K562 (cell line): ENCODE data around the gene PELI1. TPM values are rescaled to one million over a fixed set of nuclear protein-coding genes. Genes with fewer than 3 reads are reported as not detected.

Source experiments
- ATAC-seq: fragments of 200-7000 bp; cut with Tn5 transposase; 3 replicates; pipeline ENCODE4 v1.9.1; 2020; ENCODE audit warnings: moderate library complexity
- BruUV-seq: library from RNA; stranded (reverse); fragments of 400-500 nt; replicated peaks from 2 replicates; lab custom pipeline; 2021; lab: Mats Ljungman, UMichigan
- CTCF ChIA-PET: fragments of 300-600 bp; formaldehyde crosslinking; extraction: SDS; loops from one replicate; lab custom pipeline; 2021; ENCODE audit warnings: low intra/inter-chr PET ratio; lab: Yijun Ruan, JAX
- POLR2A ChIA-PET: fragments of 300-600, 350-650 bp; sonication (Branson Sonifier 250); formaldehyde crosslinking; extraction: SDS; loops from one replicate; lab custom pipeline; 2021; ENCODE audit warnings: antibody characterized with exemption, inconsistent platforms; lab: Yijun Ruan, JAX
- DNase-seq, 4 experiments: peaks; one replicate each; pipeline versions ENCODE4 v3.0.0 to v3.0.0-alpha.2; 2011 to 2018; ENCODE audit warnings: low spot score in 3 of 4, mixed read lengths in 3 of 4; ENCODE audit errors: extremely low read depth in 1 of 4
- FAIRE-seq: peaks from 2 replicates; lab custom pipeline; 2011; peaks lifted over from hg19 to GRCh38; lab: Jason Lieb, UNC
- H2AFZ ChIP-seq: 2 replicates; pipeline ENCODE4 v1.6.0; 2011; ENCODE audit warnings: low read depth, low read length, control low read depth, inconsistent platforms
- H3K27ac ChIP-seq: fragments of 200-600 bp; 3 replicates; pipeline ENCODE4 v1.8.0; 2011; ENCODE audit warnings: low read depth, mild to moderate bottlenecking, control low read depth, inconsistent platforms, low read length, moderate library complexity, mixed read lengths; ENCODE audit errors: extremely low read depth
- H3K27me3 ChIP-seq, 2 experiments: fragments of 300-600 bp in 1 of 2; 2 replicates in 1 of 2; 3 replicates in 1 of 2; pipeline versions ENCODE4 v1.6.0 to v1.8.0; 2011; ENCODE audit warnings: inconsistent platforms in 2 of 2, low read length in 2 of 2, mild to moderate bottlenecking in 1 of 2, mixed read lengths in 1 of 2, moderate library complexity in 1 of 2; ENCODE audit not compliant: control insufficient read depth in 2 of 2, insufficient read depth in 2 of 2
- H3K36me3 ChIP-seq: fragments of 300-600 bp; 3 replicates; pipeline ENCODE4 v1.8.0; 2011; ENCODE audit warnings: mild to moderate bottlenecking, low read length, inconsistent platforms; ENCODE audit not compliant: control insufficient read depth, insufficient read depth
- H3K4me1 ChIP-seq, 2 experiments: fragments of 200-600 bp in 1 of 2; replicated peaks in 1 of 2; 2 replicates in 1 of 2; 3 replicates in 1 of 2; pipeline versions ENCODE4 v1.5.1 to v1.8.0; 2011; ENCODE audit warnings: inconsistent platforms in 2 of 2, low read length in 2 of 2, mild to moderate bottlenecking in 1 of 2, mixed read lengths in 1 of 2, moderate library complexity in 1 of 2; ENCODE audit not compliant: control insufficient read depth in 2 of 2, insufficient read depth in 2 of 2
- H3K4me2 ChIP-seq: 2 replicates; pipeline ENCODE4 v1.6.1; 2011; ENCODE audit warnings: low read length, control low read depth, inconsistent platforms, mixed read lengths; ENCODE audit not compliant: insufficient read depth
- H3K4me3 ChIP-seq: fragments of 200-600 bp; sonication (generic), shearing (Covaris generic); 2 replicates; pipeline ENCODE4 v1.5.1; 2016; ENCODE audit warnings: control low read depth, inconsistent platforms
- H3K79me2 ChIP-seq: fragments of 200-600 bp; 3 replicates; pipeline ENCODE4 v1.8.0; 2011; ENCODE audit warnings: low read length, inconsistent platforms; ENCODE audit not compliant: control insufficient read depth, insufficient read depth
- H3K9ac ChIP-seq, 2 experiments: 2 replicates each; pipeline versions ENCODE4 v1.6.0 to v1.6.1; 2011; ENCODE audit warnings: low read depth in 2 of 2, low read length in 2 of 2, control low read depth in 1 of 2, inconsistent platforms in 1 of 2, mild to moderate bottlenecking in 1 of 2, mixed read lengths in 1 of 2; ENCODE audit not compliant: insufficient read depth in 1 of 2
- H3K9me1 ChIP-seq: one replicate; pipeline ENCODE4 v1.6.0; 2011; ENCODE audit warnings: inconsistent platforms, mild to moderate bottlenecking, low read length, moderate library complexity; ENCODE audit not compliant: control insufficient read depth, insufficient read depth
- H3K9me3 ChIP-seq: replicated peaks from 2 replicates; pipeline ENCODE4 v1.5.1; 2011; ENCODE audit warnings: low read depth, low read length, inconsistent platforms; ENCODE audit not compliant: control insufficient read depth, insufficient read depth
- H4K20me1 ChIP-seq: replicated peaks from 2 replicates; pipeline ENCODE4 v1.6.1; 2011; ENCODE audit warnings: low read length, inconsistent platforms, mixed read lengths; ENCODE audit not compliant: control insufficient read depth, insufficient read depth
- ARNT ChIP-seq, 2 experiments: fragments of 450-650 bp; IDR thresholded peaks; 2 replicates each; pipeline ENCODE4 v1.6.1; 2016; ENCODE audit warnings: mild to moderate bottlenecking in 1 of 2
- CHD7 ChIP-seq: fragments of 200-600 bp; sonication (generic); IDR thresholded peaks from one replicate; pipeline ENCODE4 v1.6.1; 2012; ENCODE audit warnings: mild to moderate bottlenecking, low read depth, low read length, inconsistent platforms
- MAX ChIP-seq: sonication (generic); formaldehyde crosslinking; IDR thresholded peaks from 2 replicates; pipeline ENCODE4 v1.9.0; 2022; ENCODE audit warnings: mild to moderate bottlenecking, missing genetic modification reagents
- MITF ChIP-seq: IDR thresholded peaks from 2 replicates; pipeline ENCODE4 v1.6.1; 2014; ENCODE audit warnings: antibody characterized with exemption
- SREBF1 ChIP-seq: fragments of 150-350 bp; IDR thresholded peaks from 2 replicates; pipeline ENCODE4 v1.6.1; 2014; ENCODE audit warnings: antibody characterized with exemption, low read depth, low read length, borderline replicate concordance
- U2AF2 ChIP-seq: fragments of 200-400 bp; formaldehyde crosslinking; optimal IDR thresholded peaks from 2 replicates; pipeline ENCODE3; 2017; ENCODE audit warnings: low read depth, mild to moderate bottlenecking, low read length
- ZBTB9 ChIP-seq: fragments of 450-650 bp; formaldehyde crosslinking; IDR thresholded peaks from 2 replicates; pipeline ENCODE4 v1.4.0; 2020; ENCODE audit warnings: mild to moderate bottlenecking, moderate library complexity
- ZNF134 ChIP-seq: fragments of 250-450 bp; sonication (Bioruptor Pico); conservative IDR thresholded peaks from 2 replicates; pipeline ENCODE4 v1.4.0; 2020
- WGBS: fragments of 100-300 bp; shearing (Covaris generic); methylation state at CpG from one replicate; pipeline ENCODE4 v1.1.6; 2016; ENCODE audit warnings: low coverage, mixed read lengths; ENCODE audit not compliant: insufficient coverage; ENCODE audit errors: missing lambda C conversion rate; 5-methylcytosine and 5-hydroxymethylcytosine counted together
- in situ Hi-C: fragments of 300-500 bp; cut with MboI; formaldehyde crosslinking; loops from 4 replicates; pipeline ENCODE4 v1.15.0; 2018; ENCODE audit warnings: inconsistent platforms, mixed read lengths
- intact Hi-C: fragments of 100-400 bp; cut with micrococcal nuclease; formaldehyde crosslinking; loops from 2 replicates; pipeline ENCODE4 v1.14.2; 2022
- polyA plus RNA-seq, 8 experiments: library from polyadenylated mRNA; depleted of rRNA in 4 of 8; stranded (reverse) in 5 of 8; unstranded in 3 of 8; fragments of >200 nt; fragmentation: Nextera tagmentation in 2 of 8; fragmentation: Illumina TruSeq in 1 of 8; extraction: Ambion mirVana in 2 of 8; extraction: Trizol in 1 of 8; gene quantifications; 2 replicates each; pipeline versions ENCODE4 v1.2.1 to v1.2.3, GENCODE V29; 2011 to 2014; ENCODE audit warnings: inconsistent platforms in 1 of 8, missing spikeins in 1 of 8
- total RNA-seq, 7 experiments: library from RNA; depleted of rRNA in 6 of 7; stranded (reverse); fragments of >200 nt in 6 of 7; fragmentation: Illumina TruSeq in 2 of 7; extraction: Trizol in 2 of 7; gene quantifications; 2 replicates each; pipeline versions ENCODE4 v1.2.1 to v1.2.3, GENCODE V29; 2011 to 2021; ENCODE audit warnings: low replicate concordance in 1 of 7

Gene PELI1
- total and polyA plus RNA-seq, 9 of the 15 experiments (the other 6 are each of a cell fraction or from before 2014, with no cell fraction given): 3.3 to 19.2 (median 12.5) TPM

GRCh38 chr2:64090264-64090663, 54.0 kb downstream of the PELI1 start:
- ATAC-seq (no peak), FAIRE-seq (no peak), DNase-seq (no peak)
- Histone ChIP-seq H4K20me1 (no peaks in the 10 kb centered on the region), H3K36me3 (peaks cover 9% of the 10 kb centered on the region; the same call in 2 of the 3 replicates), H3K79me2 (no peaks in the 10 kb centered on the region), H3K4me3 (no peak overlapping the region), H2AFZ (no peak overlapping the region), H3K9ac (no peak overlapping the region), H3K4me2 (no peak overlapping the region), H3K9me1 (no peaks in the 10 kb centered on the region), H3K4me1 (peaks cover 0 to 4% of the 10 kb centered on the region in 2 experiments; a peak in 1 of 5 replicates), H3K9me3 (no peaks in the 10 kb centered on the region), H3K27me3 (no peaks in the 10 kb centered on the region), H3K27ac (no peak overlapping the region)
- no TSS peak for BruUV-seq
- ChIA-PET CTCF (no interaction called here), POLR2A (interaction anchor here (0.9 kb wide), 1 partner anchor 251 kb away, joined by 3 read pairs; no protein-coding TSS in a partner anchor)
- intact Hi-C loops (no loop called here), in situ Hi-C loops (no loop called here)
- 53% methylated on average over 2 of the region's 2 CpGs for WGBS
- TF ChIP-seq MAX: no peak
- no peak for TF ChIP-seq MITF
- TF ChIP-seq ZBTB9 (CRISPR knock-in tag): no peak
- TF ChIP-seq SREBF1: no peak
- no peak for TF ChIP-seq CHD7
- TF ChIP-seq ZNF134 (CRISPR knock-in tag): no peak
- TF ChIP-seq U2AF2: no peak
- TF ChIP-seq ARNT (IDR thresholded peaks at IDR 0.05): no peak
